SK-N-SH treated with all-trans-retinoic acid at 6 μM for 48 hours (cell line): Measurements from ENCODE around the gene GOLPH3.

ENCODE experiments used
- ATAC-seq: fragments of 200-7000 bp; cut with Tn5 transposase; 3 replicates; pipeline ENCODE4 v1.9.1; 2020; ENCODE audit warnings: mild to moderate bottlenecking, moderate library complexity
- ARNTL ChIP-seq: fragments of 450-650 bp; formaldehyde crosslinking; IDR thresholded peaks from 2 replicates; pipeline ENCODE4 v1.5.0; 2020; ENCODE audit warnings: low read depth, mild to moderate bottlenecking, moderate library complexity, borderline replicate concordance
- BACH2 ChIP-seq: fragments of 250-450 bp; sonication (Bioruptor Pico); IDR thresholded peaks from 2 replicates; pipeline ENCODE4 v1.9.0; 2021; ENCODE audit warnings: mild to moderate bottlenecking, borderline replicate concordance
- CREB5 ChIP-seq: fragments of 250-450 bp; sonication (Bioruptor Pico); IDR thresholded peaks from 2 replicates; pipeline ENCODE4 v1.5.1; 2020; ENCODE audit warnings: low read depth, mild to moderate bottlenecking, moderate library complexity
- CSDC2 ChIP-seq: fragments of 250-450 bp; sonication (Bioruptor Pico); IDR thresholded peaks from 2 replicates; pipeline ENCODE4 v1.5.0; 2020; ENCODE audit warnings: mild to moderate bottlenecking, moderate library complexity
- ESRRG ChIP-seq: fragments of 250-450 bp; sonication (Bioruptor Pico); IDR thresholded peaks from 2 replicates; pipeline ENCODE4 v1.6.1; 2021; ENCODE audit warnings: mild to moderate bottlenecking
- GLIS3 ChIP-seq: fragments of 250-450 bp; sonication (Bioruptor Pico); IDR thresholded peaks from 2 replicates; pipeline ENCODE4 v1.5.0; 2020; ENCODE audit warnings: mild to moderate bottlenecking, moderate library complexity
- ISL1 ChIP-seq: fragments of 250-450 bp; sonication (Bioruptor Pico); IDR thresholded peaks from 2 replicates; pipeline ENCODE4 v2.1.2; 2022; ENCODE audit warnings: mild to moderate bottlenecking, moderate library complexity
- OSR1 ChIP-seq: fragments of 250-450 bp; sonication (Bioruptor Pico); IDR thresholded peaks from 2 replicates; pipeline ENCODE4 v1.8.0; 2022; ENCODE audit warnings: moderate library complexity, mild to moderate bottlenecking, inconsistent platforms
- PATZ1 ChIP-seq: fragments of 250-450 bp; sonication (Bioruptor Pico); IDR thresholded peaks from 2 replicates; pipeline ENCODE4 v1.8.0; 2020; ENCODE audit warnings: mild to moderate bottlenecking, moderate library complexity, borderline replicate concordance
- POU6F1 ChIP-seq: fragments of 250-450 bp; sonication (Bioruptor Pico); IDR thresholded peaks from 2 replicates; pipeline ENCODE4 v1.8.0; 2021; ENCODE audit warnings: low read depth, mild to moderate bottlenecking, moderate library complexity, borderline replicate concordance
- PPARA ChIP-seq: fragments of 250-450 bp; sonication (Bioruptor Pico); IDR thresholded peaks from 2 replicates; pipeline ENCODE4 v1.5.0; 2020; ENCODE audit warnings: mild to moderate bottlenecking, borderline replicate concordance
- RARB ChIP-seq: fragments of 250-450 bp; sonication (Bioruptor Pico); IDR thresholded peaks from 2 replicates; pipeline ENCODE4 v1.8.0; 2021; ENCODE audit warnings: mild to moderate bottlenecking, moderate library complexity
- SNAI2 ChIP-seq: fragments of 250-450 bp; sonication (Bioruptor Pico); IDR thresholded peaks from 2 replicates; pipeline ENCODE4 v1.5.0; 2020; ENCODE audit warnings: mild to moderate bottlenecking, moderate library complexity
- TCF4 ChIP-seq: fragments of 250-450 bp; sonication (Bioruptor Pico); IDR thresholded peaks from 2 replicates; pipeline ENCODE4 v1.8.0; 2021; ENCODE audit warnings: mild to moderate bottlenecking, moderate library complexity, borderline replicate concordance
- TOX ChIP-seq: fragments of 250-450 bp; sonication (Bioruptor Pico); IDR thresholded peaks from 2 replicates; pipeline ENCODE4 v1.8.0; 2021; ENCODE audit warnings: mild to moderate bottlenecking, moderate library complexity, borderline replicate concordance
- ZC3H10 ChIP-seq: fragments of 250-450 bp; sonication (Bioruptor Pico); IDR thresholded peaks from 2 replicates; pipeline ENCODE4 v1.5.1; 2021; ENCODE audit warnings: mild to moderate bottlenecking, moderate library complexity
- ZFP3 ChIP-seq: fragments of 250-450 bp; sonication (Bioruptor Pico); IDR thresholded peaks from 2 replicates; pipeline ENCODE4 v1.5.0; 2020; ENCODE audit warnings: mild to moderate bottlenecking, moderate library complexity
- ZFP30 ChIP-seq: fragments of 450-650 bp; formaldehyde crosslinking; IDR thresholded peaks from 2 replicates; pipeline ENCODE4 v1.5.0; 2022; ENCODE audit warnings: mild to moderate bottlenecking, moderate library complexity
- ZNF565 ChIP-seq: fragments of 450-650 bp; formaldehyde crosslinking; conservative IDR thresholded peaks from 2 replicates; pipeline ENCODE4 v1.5.0; 2020; ENCODE audit warnings: low read depth, mild to moderate bottlenecking, moderate library complexity
- ZNF70 ChIP-seq: fragments of 450-650 bp; formaldehyde crosslinking; IDR thresholded peaks from 2 replicates; pipeline ENCODE4 v1.5.0; 2020; ENCODE audit warnings: mild to moderate bottlenecking, moderate library complexity
- ZNF8 ChIP-seq: fragments of 450-650 bp; formaldehyde crosslinking; IDR thresholded peaks from 2 replicates; pipeline ENCODE4 v1.5.0; 2020; ENCODE audit warnings: mild to moderate bottlenecking, moderate library complexity
- TF ChIP-seq, protein P1 (sequence below): fragments of 250-450 bp; sonication (Bioruptor Pico); IDR thresholded peaks from 2 replicates; pipeline ENCODE4 v1.5.1; 2021; ENCODE audit warnings: mild to moderate bottlenecking, moderate library complexity

Gene GOLPH3

DNA sequence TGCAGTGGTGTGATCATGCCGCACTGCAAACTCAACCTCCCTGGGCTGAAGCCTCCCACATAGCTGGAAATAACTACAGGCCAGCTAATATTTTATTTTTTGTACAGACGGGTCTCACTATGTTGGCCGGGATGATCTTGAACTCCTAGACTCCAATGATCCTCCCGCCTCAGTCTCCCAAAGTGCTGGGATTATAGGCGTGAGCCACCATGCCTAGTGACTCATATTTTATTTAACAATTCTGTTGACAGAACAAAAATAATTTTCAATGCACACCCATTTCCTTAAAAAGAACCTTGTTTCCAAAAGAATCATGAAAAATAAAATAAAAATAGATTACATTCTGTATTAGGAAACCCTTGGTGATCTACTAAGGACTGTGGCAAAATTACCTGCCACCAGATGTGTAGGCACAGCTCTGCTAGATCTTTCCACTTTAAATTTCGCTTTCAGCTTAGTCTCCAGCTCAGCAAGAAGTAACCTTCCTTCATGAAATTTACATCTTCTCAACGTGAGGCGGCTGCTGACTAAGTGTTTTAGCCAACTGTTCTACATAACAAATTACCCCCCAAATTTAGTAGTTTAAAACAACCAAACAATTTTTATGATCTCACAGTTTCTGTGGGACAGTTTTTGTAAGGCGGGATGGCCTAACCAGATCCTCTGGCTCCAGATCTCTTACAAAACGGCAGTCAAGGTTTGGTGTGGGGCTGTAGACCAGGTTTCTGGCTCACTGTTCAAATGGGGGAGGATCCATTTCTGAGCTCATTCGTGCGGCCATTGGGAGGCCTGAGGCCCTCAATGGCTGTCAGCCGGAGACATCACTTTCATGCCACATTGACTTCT, 32.6 kb upstream of the GOLPH3 start (continued):
- no peak for TF ChIP-seq ZFP3
- TF ChIP-seq ZNF8 = no peak
- no peak for TF ChIP-seq GLIS3
- no peak for TF ChIP-seq CSDC2 (CRISPR knock-in tag)
- no peak for TF ChIP-seq TOX
- TF ChIP-seq ISL1 = no peak
- TF ChIP-seq PATZ1 = no peak

DNA sequence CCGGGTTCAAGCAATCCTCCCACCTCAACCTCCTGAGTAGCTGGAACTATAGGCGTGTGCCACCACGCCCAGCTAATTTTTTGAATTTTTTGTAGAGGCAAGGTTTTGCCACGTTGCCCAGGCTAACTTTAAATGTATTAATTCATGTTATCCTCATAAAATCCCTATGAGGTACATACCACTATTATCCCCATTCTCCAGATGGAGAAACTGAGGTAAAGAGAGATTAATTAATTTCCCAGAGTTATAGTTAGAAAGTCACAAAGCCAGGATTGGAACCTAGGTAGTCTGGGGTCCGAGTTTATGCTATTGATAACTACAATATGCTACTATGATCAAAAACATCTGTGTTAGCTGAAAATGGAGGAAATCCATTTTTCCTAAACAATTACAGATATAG, 31.9 kb upstream of the GOLPH3 start:
- TF ChIP-seq ZC3H10 (CRISPR knock-in tag) (no peak), TOX (no peak), RARB (CRISPR knock-in tag) (no peak), OSR1 (CRISPR knock-in tag) (no peak), POU6F1 (CRISPR knock-in tag) (no peak), ESRRG (CRISPR knock-in tag) (no peak), CSDC2 (CRISPR knock-in tag) (no peak), ZNF70 (CRISPR knock-in tag) (no peak), CREB5 (CRISPR knock-in tag) (no peak), ISL1 (no peak), ZNF565 (CRISPR knock-in tag) (no peak), ZFP3 (no peak), TCF4 (CRISPR knock-in tag) (no peak), BACH2 (CRISPR knock-in tag) (no peak), SNAI2 (CRISPR knock-in tag) (no peak), PATZ1 (no peak), PPARA (no peak)
- TF ChIP-seq, protein P1, sequence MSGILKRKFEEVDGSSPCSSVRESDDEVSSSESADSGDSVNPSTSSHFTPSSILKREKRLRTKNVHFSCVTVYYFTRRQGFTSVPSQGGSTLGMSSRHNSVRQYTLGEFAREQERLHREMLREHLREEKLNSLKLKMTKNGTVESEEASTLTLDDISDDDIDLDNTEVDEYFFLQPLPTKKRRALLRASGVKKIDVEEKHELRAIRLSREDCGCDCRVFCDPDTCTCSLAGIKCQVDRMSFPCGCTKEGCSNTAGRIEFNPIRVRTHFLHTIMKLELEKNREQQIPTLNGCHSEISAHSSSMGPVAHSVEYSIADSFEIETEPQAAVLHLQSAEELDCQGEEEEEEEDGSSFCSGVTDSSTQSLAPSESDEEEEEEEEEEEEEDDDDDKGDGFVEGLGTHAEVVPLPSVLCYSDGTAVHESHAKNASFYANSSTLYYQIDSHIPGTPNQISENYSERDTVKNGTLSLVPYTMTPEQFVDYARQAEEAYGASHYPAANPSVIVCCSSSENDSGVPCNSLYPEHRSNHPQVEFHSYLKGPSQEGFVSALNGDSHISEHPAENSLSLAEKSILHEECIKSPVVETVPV (CRISPR knock-in tag) = no peak
- ATAC-seq = no peak

- no peak for ATAC-seq
- TF ChIP-seq BACH2 (CRISPR knock-in tag) (no peak), ZFP3 (no peak), PPARA (no peak), ESRRG (CRISPR knock-in tag) (no peak), ISL1 (no peak), ZFP30 (CRISPR knock-in tag) (no peak), CSDC2 (CRISPR knock-in tag) (no peak), CREB5 (CRISPR knock-in tag) (no peak), GLIS3 (no peak), OSR1 (CRISPR knock-in tag) (no peak), ZNF70 (CRISPR knock-in tag) (no peak), ZNF8 (no peak), ZNF565 (CRISPR knock-in tag) (no peak), ARNTL (CRISPR knock-in tag) (no peak), RARB (CRISPR knock-in tag) (no peak), PATZ1 (no peak), ZC3H10 (CRISPR knock-in tag) (no peak)
- TF ChIP-seq, protein P1 (CRISPR knock-in tag) = no peak
Observed at GRCh38 chr5:32202394-32202793, 28.3 kb upstream of the GOLPH3 start.
